ENCODE results near the gene ADGRG3.
"Not testable (repeated sequence)": the region's sequence is repeated elsewhere in the genome, so short reads cannot be mapped to it uniquely, and the experiment has no call there.

Gene ADGRG3

GRCh38 chr16:57724531-57724930 is 56.4 kb downstream of the ADGRG3 start:
- no peak for DNase-seq

- peak; percentile 6 for DNase-seq
Observed at GRCh38 chr16:57725151-57725550, 57.0 kb downstream of the ADGRG3 start.

- DNase-seq = no peak
Observed at GRCh38 chr16:57725554-57725953, 57.4 kb downstream of the ADGRG3 start.

- DNase-seq = no peak
Observed at GRCh38 chr16:57725976-57726375, 57.9 kb downstream of the ADGRG3 start.

GRCh38 chr16:57726433-57726947 is 58.4 kb downstream of the ADGRG3 start:
- DNase-seq = no peak

GRCh38 chr16:57727610-57728009 is 59.5 kb downstream of the ADGRG3 start:
- DNase-seq = no peak

GRCh38 chr16:57728336-57729181 is 60.5 kb downstream of the ADGRG3 start:
- DNase-seq = no peak

- DNase-seq = no peak
Observed at GRCh38 chr16:57729182-57729484, 61.0 kb downstream of the ADGRG3 start.

- DNase-seq = not testable (repeated sequence)
Observed at GRCh38 chr16:57729852-57730251, 61.7 kb downstream of the ADGRG3 start.

- no peak for DNase-seq
Observed at GRCh38 chr16:57730771-57731730, 62.9 kb downstream of the ADGRG3 start.

- peak; percentile 66 for DNase-seq
Observed at GRCh38 chr16:57732037-57732436, 63.9 kb downstream of the ADGRG3 start.

- DNase-seq = peak; percentile 15
Observed at GRCh38 chr16:57732714-57733113, 64.6 kb downstream of the ADGRG3 start.

GRCh38 chr16:57734308-57734924 is 66.3 kb downstream of the ADGRG3 start:
- no peak for DNase-seq

GRCh38 chr16:57734925-57735754 is 67.0 kb downstream of the ADGRG3 start:
- peak; percentile 100 for DNase-seq

GRCh38 chr16:57735755-57736418 is 67.8 kb downstream of the ADGRG3 start, which contains the start of gene KATNB1:
KATNB1 (plus strand) TSS chr16:57735770; CDS start chr16:57737244, 1,474 bp downstream.
- DNase-seq = no peak

- DNase-seq = peak; percentile 74
Observed at GRCh38 chr16:57736419-57737351, 68.6 kb downstream of the ADGRG3 start.

- no peak for DNase-seq
Observed at GRCh38 chr16:57738844-57739243, 70.7 kb downstream of the ADGRG3 start.
